GF-D8 (cell line): ENCODE results near the gene INPPL1.
A peak's percentile ranks its signal among the peaks of the same experiment; 100 is the strongest.
"Not testable (repeated sequence)": the region's sequence is repeated elsewhere in the genome, so short reads cannot be mapped to it uniquely, and the experiment has no call there.

Experiments used
- DNase-seq: peaks from one replicate; lab custom pipeline; 2025; lab: John Stamatoyannopoulos, UW

INPPL1 gene

GRCh38 chr11:72224564-72225410, at the start of gene INPPL1:
TSS of gene INPPL1 (plus strand) at chr11:72224767. CDS start at chr11:72224985, 218 bp downstream.
- no peak for DNase-seq

GRCh38 chr11:72177656-72178055, 46.9 kb upstream of the INPPL1 start:
- no peak for DNase-seq

GRCh38 chr11:72179049-72179803, 45.3 kb upstream of the INPPL1 start:
- no peak for DNase-seq

GRCh38 chr11:72179804-72180396, 44.7 kb upstream of the INPPL1 start:
- DNase-seq, result no peak

- not testable (repeated sequence) for DNase-seq
Observed at GRCh38 chr11:72180892-72181552, 43.5 kb upstream of the INPPL1 start.

GRCh38 chr11:72181553-72181958, 43.0 kb upstream of the INPPL1 start:
- not testable (repeated sequence) for DNase-seq

GRCh38 chr11:72188267-72188666, 36.3 kb upstream of the INPPL1 start:
- no peak for DNase-seq

- DNase-seq, result no peak
Observed at GRCh38 chr11:72189455-72190250, 34.9 kb upstream of the INPPL1 start.

- no peak for DNase-seq
Observed at GRCh38 chr11:72190631-72191071, 33.9 kb upstream of the INPPL1 start.

- no peak for DNase-seq
Observed at GRCh38 chr11:72191961-72192381, 32.6 kb upstream of the INPPL1 start, which contains the start of gene FOLR1. TSS of gene FOLR1 (plus strand) at chr11:72192140. CDS start at chr11:72192174, 34 bp downstream.

- no peak for DNase-seq
Observed at GRCh38 chr11:72195518-72196270, 28.9 kb upstream of the INPPL1 start.

GRCh38 chr11:72201445-72201844, 23.1 kb upstream of the INPPL1 start:
- DNase-seq, result not testable (repeated sequence)

- no peak for DNase-seq
Observed at GRCh38 chr11:72202571-72202970, 22.0 kb upstream of the INPPL1 start.

- no peak for DNase-seq
Observed at GRCh38 chr11:72203163-72203562, 21.4 kb upstream of the INPPL1 start.

GRCh38 chr11:72204886-72205285, 19.7 kb upstream of the INPPL1 start:
- no peak for DNase-seq

GRCh38 chr11:72206794-72207193, 17.8 kb upstream of the INPPL1 start:
- DNase-seq, result not testable (repeated sequence)

- no peak for DNase-seq
Observed at GRCh38 chr11:72208281-72208680, 16.3 kb upstream of the INPPL1 start.

- DNase-seq, result peak; percentile 19
Observed at GRCh38 chr11:72209101-72209500, 15.5 kb upstream of the INPPL1 start.

- DNase-seq, result no peak
Observed at GRCh38 chr11:72216638-72217037, 7.9 kb upstream of the INPPL1 start, which contains the start of gene FOLR2. TSS of gene FOLR2 (plus strand) at chr11:72216794. CDS start at chr11:72218585, 1,791 bp downstream.

- peak; percentile 70 for DNase-seq
Observed at GRCh38 chr11:72217841-72218240, 6.7 kb upstream of the INPPL1 start.
